ENCODE data around the gene DENR. TPM values are rescaled to one million over a fixed set of nuclear protein-coding genes. Genes with fewer than 3 reads are reported as not detected.

Gene DENR
- total RNA-seq = 20.5 and 24.9 TPM in 2 replicates

GRCh38 chr12:122752464-122753318 lies at the start of gene DENR:
Gene DENR (plus strand): TSS chr12:122752824. CDS start chr12:122753702, 878 bp downstream.

GRCh38 chr12:122702890-122703611 lies 49.6 kb upstream of the DENR start, which contains the start of gene HCAR2:
Gene HCAR2 (minus strand): TSS chr12:122703357. CDS start chr12:122703283, 74 bp downstream.

GRCh38 chr12:122716658-122717057 lies 36.0 kb upstream of the DENR start, which contains the start of gene HCAR3:
Gene HCAR3 (minus strand): TSS chr12:122716811. CDS start chr12:122716737, 74 bp downstream.

GRCh38 chr12:122730215-122731014 lies 22.2 kb upstream of the DENR start, which contains the start of gene HCAR1:
Gene HCAR1 (minus strand): TSS chr12:122730844. CDS start chr12:122730339, 505 bp downstream.

Other genes starting within 250 kb of the DENR start
- 20.0 and 29.0 TPM in 2 replicates for gene RSRC2, start 225.9 kb upstream of the DENR start, total RNA-seq
- gene KNTC1, start 225.6 kb upstream of the DENR start, total RNA-seq = 5.2 and 8.8 TPM in 2 replicates
- gene HCAR2, start 49.5 kb upstream of the DENR start, total RNA-seq = 0.43 TPM in 1 of 2 replicates, not detected in the other
- gene HCAR3, start 36.0 kb upstream of the DENR start, total RNA-seq = not detected in 2 replicates
- gene HCAR1, start 22.0 kb upstream of the DENR start, total RNA-seq = 0.23 and 2.0 TPM in 2 replicates
- gene CCDC62, start 21.7 kb downstream of the DENR start, total RNA-seq = 0.17 and 0.82 TPM in 2 replicates
- gene HIP1R, start 82.6 kb downstream of the DENR start, total RNA-seq = 8.1 and 14.1 TPM in 2 replicates
- 28.2 and 31.4 TPM in 2 replicates for gene VPS37B, start 143.3 kb downstream of the DENR start, total RNA-seq
- gene ABCB9, start 213.6 kb downstream of the DENR start, total RNA-seq = 3.9 and 7.5 TPM in 2 replicates
- gene OGFOD2, start 222.4 kb downstream of the DENR start, total RNA-seq = 7.1 and 14.7 TPM in 2 replicates
- gene ARL6IP4, start 227.9 kb downstream of the DENR start, total RNA-seq = 201 and 263 TPM in 2 replicates